DMS153 treated with DMSO at 0.1 percent for 48 hours (cell line): ENCODE results near the gene SIX2.

Source experiments
- DNase-seq: peaks from one replicate; lab custom pipeline; 2025; ENCODE audit not compliant: unreplicated experiment; lab: John Stamatoyannopoulos, UW

The SIX2 gene

DNA sequence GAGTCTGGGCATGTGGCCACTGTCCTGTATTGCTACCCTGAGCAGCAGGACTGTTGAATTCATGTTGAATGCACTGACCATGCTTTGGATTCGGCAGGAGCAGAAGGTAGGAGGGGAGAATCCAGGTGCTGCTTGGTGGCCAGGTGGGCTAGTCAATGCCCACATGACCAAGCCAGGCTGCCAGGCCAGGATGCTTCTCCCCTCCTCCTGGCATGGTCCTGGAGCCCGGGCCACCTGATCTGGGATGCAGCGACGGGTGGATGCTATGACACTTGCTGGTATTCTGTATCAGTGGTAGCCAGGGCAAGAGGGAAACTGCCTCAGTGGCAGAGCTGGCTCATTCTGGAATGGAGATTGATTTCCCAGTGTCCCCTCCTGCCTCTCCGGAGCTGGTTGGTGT lies 14.8 kb upstream of the SIX2 start:
- DNase-seq = no peak

DNA sequence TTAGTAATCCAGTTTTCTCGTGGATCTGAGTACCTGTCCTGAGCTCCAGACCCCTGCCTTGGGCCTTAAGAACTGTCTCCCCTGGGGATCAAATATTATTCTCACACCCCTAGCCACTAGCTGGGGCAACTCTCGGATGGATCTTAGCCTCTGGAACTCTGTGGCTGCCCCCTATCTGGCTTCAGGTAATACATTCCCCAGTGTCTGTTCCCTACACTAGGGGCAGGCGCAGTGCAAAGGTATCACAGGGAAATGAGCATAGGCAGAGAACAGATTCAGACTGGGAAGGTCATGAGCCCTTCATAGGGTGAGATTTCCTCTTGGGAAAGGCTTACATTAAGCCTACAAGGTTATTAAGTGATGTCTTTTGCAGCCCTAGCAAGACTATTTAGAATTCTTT lies 11.2 kb upstream of the SIX2 start:
- no peak for DNase-seq

DNA sequence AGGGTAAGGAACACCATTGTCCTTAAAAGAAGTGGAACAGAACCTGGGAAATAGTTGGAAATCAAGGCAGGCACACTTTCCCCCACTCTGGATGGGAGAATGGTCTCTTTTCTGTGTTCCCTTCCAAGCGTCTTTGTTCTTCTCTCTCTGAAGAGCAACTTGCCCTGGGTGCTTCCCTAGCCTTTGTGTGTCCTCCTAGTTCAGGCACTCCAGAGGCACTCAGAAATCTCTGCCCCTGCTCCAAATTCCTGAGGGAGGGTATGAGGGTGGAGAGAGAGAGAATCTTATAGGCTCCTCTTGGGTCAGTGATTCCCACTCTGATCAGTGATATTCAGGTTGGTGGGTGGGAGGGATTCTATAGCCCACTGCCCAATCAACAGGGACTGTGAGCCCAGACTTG lies 8.8 kb upstream of the SIX2 start:
- no peak for DNase-seq

- no peak for DNase-seq
Observed at GRCh38 chr2:45014831-45015230, 5.6 kb upstream of the SIX2 start.

DNA sequence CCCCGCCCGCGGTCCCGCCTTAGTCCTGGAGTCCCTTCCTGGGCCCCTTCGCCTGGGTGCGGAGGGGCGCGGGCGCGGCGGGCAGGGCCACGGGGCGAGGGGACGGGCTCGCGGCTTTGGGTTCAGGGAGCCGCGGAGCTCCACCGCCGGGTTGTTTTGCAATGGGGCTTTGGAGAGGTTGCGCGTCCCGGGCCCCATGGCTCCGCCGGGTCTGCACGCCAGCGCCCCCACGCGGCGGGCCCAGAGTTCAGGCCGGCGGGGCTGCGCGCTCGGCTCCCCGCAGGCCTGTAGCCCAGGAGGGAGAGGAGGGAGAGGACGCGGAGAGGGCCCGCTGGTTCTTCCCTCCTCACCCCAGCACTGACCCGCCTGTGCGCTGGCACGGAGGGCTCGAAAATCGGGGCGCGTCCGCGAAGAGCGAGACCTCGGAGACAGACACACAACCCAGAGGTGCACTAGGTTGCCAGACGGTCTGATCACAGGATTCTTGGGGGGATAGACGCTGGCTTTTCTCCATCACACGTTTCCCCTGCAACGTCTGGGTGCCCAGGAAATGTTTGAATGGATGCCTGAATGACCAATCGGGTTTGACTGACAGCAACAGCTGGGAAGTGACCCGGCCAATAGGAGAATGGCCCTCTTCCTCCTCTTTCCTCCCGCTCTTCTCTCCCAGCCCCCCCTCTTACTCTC lies 4.9 kb upstream of the SIX2 start:
- no peak for DNase-seq

DNA sequence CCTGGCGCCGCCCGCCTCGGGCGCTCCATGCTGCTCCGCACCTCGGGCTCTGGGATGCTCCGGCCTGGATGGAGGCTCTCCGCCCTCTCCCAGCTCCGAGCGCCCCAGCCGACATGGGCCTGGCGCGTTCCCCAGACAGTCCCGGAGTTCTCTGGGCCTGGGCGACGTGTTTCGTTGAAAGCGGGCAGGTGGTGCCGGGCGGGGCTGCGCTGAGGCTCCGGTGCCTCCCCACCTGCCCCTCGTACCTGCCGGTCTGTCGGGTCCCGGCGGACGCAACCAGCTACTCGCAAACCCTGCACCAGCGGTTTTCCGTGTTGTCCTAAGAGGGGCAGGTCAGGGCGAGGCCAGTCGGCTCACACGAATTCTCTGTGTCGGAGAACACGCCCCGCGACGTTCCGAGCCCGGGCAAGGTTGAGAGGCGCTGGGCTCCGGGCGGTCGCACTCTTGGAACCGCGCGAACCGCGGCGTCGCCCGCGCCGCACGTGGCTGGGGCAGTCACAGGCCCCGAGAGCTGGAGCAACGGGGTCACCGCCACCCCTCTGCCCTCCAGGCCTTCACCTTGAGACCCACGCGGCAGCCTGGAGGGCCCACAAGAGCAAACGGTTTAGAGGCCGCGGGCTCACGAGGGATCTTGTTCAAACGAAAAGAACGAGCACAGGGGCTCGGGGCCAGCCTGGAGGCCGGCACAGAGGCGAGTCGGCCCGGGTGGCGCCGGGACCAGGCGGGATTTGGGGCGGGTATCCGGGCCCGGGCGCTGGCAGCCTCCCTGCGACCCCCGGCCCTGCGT lies 4.2 kb upstream of the SIX2 start:
- DNase-seq = no peak

DNA sequence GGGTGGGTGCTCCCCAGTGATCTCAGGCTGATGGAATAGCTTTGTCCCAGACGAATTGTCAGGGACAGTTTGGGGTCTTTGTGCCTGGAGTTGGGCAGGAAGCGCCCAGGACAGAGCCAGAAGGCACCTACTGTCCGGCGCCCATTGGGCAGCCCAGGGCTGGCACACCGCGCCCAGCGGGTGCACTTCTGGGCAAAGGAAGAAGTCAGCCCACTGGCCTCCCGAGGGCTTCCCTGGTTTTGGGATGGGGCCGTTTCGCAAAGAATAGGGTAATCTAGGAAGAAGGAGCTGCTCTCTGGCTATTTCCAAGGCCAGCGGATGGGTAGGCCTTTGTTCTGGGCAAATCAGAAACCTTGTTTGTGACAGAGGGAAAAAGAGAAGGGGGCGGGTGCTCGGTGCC lies 3.5 kb upstream of the SIX2 start:
- no peak for DNase-seq

GRCh38 chr2:45011621-45012602 lies 2.7 kb upstream of the SIX2 start:
- no peak for DNase-seq

- no peak for DNase-seq
Observed at GRCh38 chr2:45011121-45011520, 1.9 kb upstream of the SIX2 start.

DNA sequence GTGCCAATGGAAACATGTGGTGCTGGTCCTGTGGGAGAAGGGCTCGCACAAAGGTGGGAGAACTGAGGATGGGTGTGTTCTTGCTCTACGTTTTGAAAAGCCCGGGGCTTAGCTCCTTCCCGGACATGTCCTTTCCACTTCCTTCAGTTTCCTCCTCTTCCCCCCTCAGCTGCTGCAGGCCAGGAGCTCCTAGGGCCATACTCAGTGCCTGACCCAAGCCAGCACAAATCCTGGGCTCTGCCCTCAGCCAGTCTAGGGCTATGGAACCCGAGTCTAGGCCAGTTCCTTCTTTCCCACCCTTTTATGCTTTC lies 1.4 kb upstream of the SIX2 start:
- DNase-seq = no peak

DNA sequence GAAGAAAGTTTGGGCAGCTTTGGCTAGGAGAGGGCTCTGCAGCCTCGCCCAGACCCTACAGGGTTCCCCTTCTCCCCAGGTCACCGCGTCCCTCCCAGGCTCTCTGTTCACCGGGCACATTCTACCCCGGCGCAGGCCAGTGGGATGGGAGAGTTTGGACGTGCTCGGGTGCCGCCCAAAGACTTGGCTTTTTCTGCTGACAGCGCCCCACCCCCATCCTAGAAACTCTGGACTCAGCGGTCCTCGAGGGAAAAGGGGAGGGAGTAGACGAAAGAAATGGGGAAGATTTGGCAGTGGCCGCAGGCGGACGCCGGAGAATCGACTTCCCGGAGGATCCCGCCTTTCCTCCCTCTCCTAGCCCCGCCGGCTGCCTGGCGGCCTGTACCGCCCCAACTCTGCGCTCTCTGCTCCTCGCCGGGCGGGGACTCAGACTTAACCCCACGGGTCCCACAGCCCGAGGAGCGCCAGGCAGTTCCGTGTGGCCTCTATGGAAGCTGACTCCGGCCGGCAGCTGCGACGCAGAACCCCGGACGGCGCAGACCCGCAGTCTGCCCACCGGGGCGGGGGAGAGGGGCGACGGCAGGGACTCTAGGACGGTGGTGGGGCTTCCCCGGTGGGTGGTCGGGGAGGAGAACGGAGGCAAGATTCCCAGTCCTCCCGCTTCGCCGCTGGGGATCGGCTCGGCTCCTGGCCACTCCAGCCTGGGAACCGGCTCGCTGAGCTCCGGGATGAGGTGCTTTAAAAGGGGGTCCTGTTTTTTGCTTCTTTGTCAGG lies 863 bp upstream of the SIX2 start:
- peak; percentile 27 for DNase-seq

DNA sequence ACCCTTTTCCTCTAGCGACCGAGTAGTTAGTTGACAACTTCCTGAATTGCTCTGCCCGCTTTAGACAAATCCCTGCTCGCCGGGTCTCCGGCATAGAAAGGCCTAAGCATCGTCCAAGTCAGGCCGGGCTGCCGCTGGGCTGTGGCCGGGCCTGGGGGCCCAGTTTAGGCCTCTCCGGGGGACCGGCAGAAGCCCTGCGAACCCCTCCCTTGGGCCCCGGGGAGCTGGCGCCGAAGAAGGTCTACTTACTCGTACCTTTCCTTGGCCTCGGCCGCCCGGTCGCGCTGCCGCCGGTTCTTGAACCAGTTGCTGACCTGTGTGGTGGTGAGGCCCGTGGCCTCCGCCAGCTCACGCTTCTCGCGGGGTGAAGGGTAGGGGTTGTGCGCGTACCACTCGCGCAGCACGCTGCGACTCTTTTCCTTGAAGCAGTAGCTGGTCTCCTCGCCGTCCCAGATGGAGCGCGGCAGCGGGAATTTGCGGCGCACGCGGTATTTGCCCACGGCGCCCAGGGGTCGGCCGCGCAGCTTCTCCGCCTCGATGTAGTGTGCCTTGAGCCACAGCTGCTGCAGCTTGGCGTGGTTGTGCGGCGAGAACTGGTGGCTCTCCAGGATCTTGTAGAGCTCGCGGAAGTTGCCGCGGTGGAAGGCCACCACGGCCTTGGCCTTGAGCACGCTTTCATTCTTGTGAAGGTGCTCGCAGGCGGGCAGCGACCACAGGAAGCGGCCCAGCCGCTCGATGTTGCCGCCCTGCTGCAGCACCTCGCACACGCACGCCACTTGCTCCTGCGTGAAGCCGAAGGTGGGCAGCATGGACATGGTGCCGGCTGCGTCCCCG lies 739 bp downstream of the SIX2 start:
- DNase-seq = no peak

GRCh38 chr2:45007961-45008295 lies 1.3 kb downstream of the SIX2 start:
- no peak for DNase-seq

GRCh38 chr2:45006942-45007287 lies 2.3 kb downstream of the SIX2 start:
- no peak for DNase-seq

DNA sequence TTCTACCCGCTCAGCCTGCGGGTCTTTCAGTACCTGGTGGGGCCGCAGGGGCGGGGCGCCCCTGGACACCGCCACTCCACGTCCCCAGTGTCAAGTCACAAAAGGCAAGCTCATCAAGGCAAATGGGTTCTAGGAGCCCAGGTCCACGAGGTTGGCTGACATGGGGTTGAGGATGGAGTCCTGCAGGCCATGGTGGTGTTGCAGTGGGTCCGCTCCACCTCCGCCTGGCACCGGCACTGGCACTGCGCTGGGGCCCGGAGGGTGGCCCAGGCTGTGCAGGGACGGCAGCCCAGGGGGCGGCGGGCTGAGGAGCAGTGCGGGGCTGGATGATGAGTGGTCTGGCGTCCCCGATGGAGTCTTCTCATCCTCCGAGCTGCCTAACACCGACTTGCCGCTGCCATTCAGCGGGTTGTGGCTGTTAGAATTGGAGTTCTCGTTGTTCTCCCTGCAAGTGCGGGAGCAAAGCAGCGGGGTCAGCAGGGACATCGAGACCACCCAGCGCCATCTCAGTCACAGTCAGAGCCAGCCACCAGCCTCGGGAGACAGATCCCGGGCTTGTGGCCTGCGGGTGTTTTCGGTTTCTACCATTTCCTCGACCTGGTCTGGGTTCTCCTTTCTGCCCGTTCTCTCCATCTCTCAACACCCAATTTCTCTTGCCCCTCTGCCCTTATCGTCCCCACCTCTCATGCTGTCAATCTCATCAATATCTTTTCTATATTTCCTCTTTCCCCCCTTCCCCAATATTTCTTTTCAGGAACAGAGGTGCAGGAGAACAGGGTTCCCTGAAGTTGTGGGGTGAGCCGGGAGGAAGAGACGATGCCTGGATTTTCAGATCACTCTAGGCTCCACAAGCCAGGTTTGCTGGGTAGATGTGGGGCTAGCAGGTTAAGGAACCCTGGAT lies 3.0 kb downstream of the SIX2 start:
- DNase-seq = no peak

GRCh38 chr2:45005261-45006002 lies 3.8 kb downstream of the SIX2 start:
- no peak for DNase-seq

- no peak for DNase-seq
Observed at GRCh38 chr2:45004562-45005191, 4.6 kb downstream of the SIX2 start.
